ENCODE data around the gene NEURL2. TPM values are rescaled to one million over a fixed set of nuclear protein-coding genes. Genes with fewer than 3 reads are reported as not detected.

NEURL2 gene
- total and polyA plus RNA-seq, 4 donors = 3.7 to 14.5 (median 5.2) TPM

GRCh38 chr20:45873409-45874103 lies 17.5 kb downstream of the NEURL2 start:
- Histone ChIP-seq H3K27ac (ENCODE audit: low read depth in 1 of 2, low read length in 2 of 2) (no peak overlapping the region), H3K36me3 (ENCODE audit: control insufficient read depth in 4 of 4, insufficient read depth in 3 of 4, low read depth in 1 of 4, low read length in 3 of 4) (peaks cover 6 to 15% (median 11%) of the 10 kb centered on the region in 4 donors), H3K4me1 (ENCODE audit: control insufficient read depth in 4 of 4, insufficient read depth in 4 of 4, low read length in 3 of 4) (no peaks in the 10 kb centered on the region), H3K9ac (ENCODE audit: low read depth in 1 of 2, low read length in 2 of 2) (no peak overlapping the region), H3K9me3 (ENCODE audit: control insufficient read depth in 4 of 4, low read length in 3 of 4) (no peaks in the 10 kb centered on the region), H3K27me3 (ENCODE audit: control insufficient read depth in 4 of 4, insufficient read depth in 4 of 4, low read length in 3 of 4) (no peaks in the 10 kb centered on the region), H3K4me3 (ENCODE audit: low read depth in 1 of 3, low read length in 3 of 3) (no peak overlapping the region)
- TF ChIP-seq YY1 (IDR thresholded peaks at IDR 0.05) (no peak), RAD21 (IDR thresholded peaks at IDR 0.05) (no peak), JUND (IDR thresholded peaks at IDR 0.05) (no peak), MAX (IDR thresholded peaks at IDR 0.05) (no peak)
- WGBS = 53% methylated on average over 1 of the region's 1 CpG
- DNase-seq (ENCODE audit: low spot score) = no peak

- no peak overlapping the region for H3K9ac ChIP-seq (ENCODE audit: low read depth in 1 of 2, low read length in 2 of 2)
- H3K36me3 ChIP-seq (ENCODE audit: control insufficient read depth in 4 of 4, insufficient read depth in 3 of 4, low read depth in 1 of 4, low read length in 3 of 4) = peaks cover under 1 to 9% (median 6%) of the 10 kb centered on the region in 4 donors
- no peaks in the 10 kb centered on the region for H3K9me3 ChIP-seq (ENCODE audit: control insufficient read depth in 4 of 4, low read length in 3 of 4)
- no peaks in the 10 kb centered on the region for H3K4me1 ChIP-seq (ENCODE audit: control insufficient read depth in 4 of 4, insufficient read depth in 4 of 4, low read length in 3 of 4)
- TF ChIP-seq NR2F2 (IDR thresholded peaks at IDR 0.05) = no peak
- TF ChIP-seq HNF4G (IDR thresholded peaks at IDR 0.05) = no peak
- TF ChIP-seq, protein P1, sequence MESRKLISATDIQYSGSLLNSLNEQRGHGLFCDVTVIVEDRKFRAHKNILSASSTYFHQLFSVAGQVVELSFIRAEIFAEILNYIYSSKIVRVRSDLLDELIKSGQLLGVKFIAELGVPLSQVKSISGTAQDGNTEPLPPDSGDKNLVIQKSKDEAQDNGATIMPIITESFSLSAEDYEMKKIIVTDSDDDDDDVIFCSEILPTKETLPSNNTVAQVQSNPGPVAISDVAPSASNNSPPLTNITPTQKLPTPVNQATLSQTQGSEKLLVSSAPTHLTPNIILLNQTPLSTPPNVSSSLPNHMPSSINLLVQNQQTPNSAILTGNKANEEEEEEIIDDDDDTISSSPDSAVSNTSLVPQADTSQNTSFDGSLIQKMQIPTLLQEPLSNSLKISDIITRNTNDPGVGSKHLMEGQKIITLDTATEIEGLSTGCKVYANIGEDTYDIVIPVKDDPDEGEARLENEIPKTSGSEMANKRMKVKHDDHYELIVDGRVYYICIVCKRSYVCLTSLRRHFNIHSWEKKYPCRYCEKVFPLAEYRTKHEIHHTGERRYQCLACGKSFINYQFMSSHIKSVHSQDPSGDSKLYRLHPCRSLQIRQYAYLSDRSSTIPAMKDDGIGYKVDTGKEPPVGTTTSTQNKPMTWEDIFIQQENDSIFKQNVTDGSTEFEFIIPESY (IDR thresholded peaks at IDR 0.05) = no peak
- TF ChIP-seq FOXA1 (IDR thresholded peaks at IDR 0.05) = no peak
- no peak for TF ChIP-seq HNF4A (conservative IDR thresholded peaks at IDR 0.05)
- TF ChIP-seq, protein P2, sequence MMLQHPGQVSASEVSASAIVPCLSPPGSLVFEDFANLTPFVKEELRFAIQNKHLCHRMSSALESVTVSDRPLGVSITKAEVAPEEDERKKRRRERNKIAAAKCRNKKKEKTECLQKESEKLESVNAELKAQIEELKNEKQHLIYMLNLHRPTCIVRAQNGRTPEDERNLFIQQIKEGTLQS (IDR thresholded peaks at IDR 0.05) = no peak
- H3K27me3 ChIP-seq (ENCODE audit: control insufficient read depth in 4 of 4, insufficient read depth in 4 of 4, low read length in 3 of 4) = no peaks in the 10 kb centered on the region
- no peak overlapping the region for H3K27ac ChIP-seq (ENCODE audit: low read depth in 1 of 2, low read length in 2 of 2)
- no peak overlapping the region for H3K4me3 ChIP-seq (ENCODE audit: low read depth in 1 of 3, low read length in 3 of 3)
- no peak for DNase-seq (ENCODE audit: low spot score)
- WGBS = 96% methylated on average over 4 of the region's 4 CpGs
Observed at GRCh38 chr20:45872626-45873025, 18.4 kb downstream of the NEURL2 start.

- Histone ChIP-seq H3K4me3 (ENCODE audit: low read depth in 1 of 3, low read length in 3 of 3) (no peak overlapping the region), H3K36me3 (ENCODE audit: control insufficient read depth in 4 of 4, insufficient read depth in 3 of 4, low read depth in 1 of 4, low read length in 3 of 4) (no peaks in the 10 kb centered on the region), H3K9me3 (ENCODE audit: control insufficient read depth in 4 of 4, low read length in 3 of 4) (no peaks in the 10 kb centered on the region), H3K4me1 (ENCODE audit: control insufficient read depth in 4 of 4, insufficient read depth in 4 of 4, low read length in 3 of 4) (peaks cover 0 to 4% (median 0%) of the 10 kb centered on the region in 4 donors), H3K27me3 (ENCODE audit: control insufficient read depth in 4 of 4, insufficient read depth in 4 of 4, low read length in 3 of 4) (no peaks in the 10 kb centered on the region), H3K9ac (ENCODE audit: low read depth in 1 of 2, low read length in 2 of 2) (no peak overlapping the region), H3K27ac (ENCODE audit: low read depth in 1 of 2, low read length in 2 of 2) (no peak overlapping the region)
- no peak for DNase-seq (ENCODE audit: low spot score)
- TF ChIP-seq EGR1 (IDR thresholded peaks at IDR 0.05; ENCODE audit: low read depth in 2 of 2) (no peak), JUND (IDR thresholded peaks at IDR 0.05) (no peak), RXRA (IDR thresholded peaks at IDR 0.05) (no peak), CTCF (IDR thresholded peaks at IDR 0.05; ENCODE audit: low read depth, low read length, missing input control) (no peak), YY1 (IDR thresholded peaks at IDR 0.05) (no peak), GABPA (IDR thresholded peaks at IDR 0.05 in 1 of 2, conservative IDR thresholded peaks at IDR 0.05 in 1 of 2) (no peak), MAX (IDR thresholded peaks at IDR 0.05) (no peak), TAF1 (conservative IDR thresholded peaks at IDR 0.05) (no peak), FOXA2 (IDR thresholded peaks at IDR 0.05) (no peak), RAD21 (IDR thresholded peaks at IDR 0.05) (no peak), SP1 (IDR thresholded peaks at IDR 0.05) (no peak), NR2F2 (IDR thresholded peaks at IDR 0.05) (no peak), REST (IDR thresholded peaks at IDR 0.05) (no peak), HNF4G (IDR thresholded peaks at IDR 0.05) (no peak)
- TF ChIP-seq, protein P2 (IDR thresholded peaks at IDR 0.05) = no peak
Observed at GRCh38 chr20:45867819-45868176, 23.2 kb downstream of the NEURL2 start.
